GM23248 (cell line): ENCODE measurements around the gene WDFY1. TPM values are rescaled to one million over a fixed set of nuclear protein-coding genes. Genes with fewer than 3 reads are reported as not detected.

Source experiments
- DNase-seq: peaks from one replicate; pipeline ENCODE4 v3.0.0-alpha.2; 2015
- H2AFZ ChIP-seq: fragments of 200-600 bp; sonication (generic); 2 replicates; pipeline ENCODE4 v1.6.1; 2016; ENCODE audit warnings: antibody characterized with exemption
- H3F3A ChIP-seq: fragments of 200-600 bp; sonication (generic); 2 replicates; pipeline ENCODE4 v1.6.1; 2016; ENCODE audit warnings: mild to moderate bottlenecking, antibody characterized with exemption, mixed run types; ENCODE audit not compliant: insufficient read depth
- H3K27ac ChIP-seq: fragments of 200-600 bp; sonication (generic); 2 replicates; pipeline ENCODE4 v1.5.1; 2016; ENCODE audit warnings: mild to moderate bottlenecking
- H3K27me3 ChIP-seq: fragments of 200-600 bp; sonication (generic); replicated peaks from 2 replicates; pipeline ENCODE4 v1.6.1; 2016; ENCODE audit warnings: mild to moderate bottlenecking; ENCODE audit not compliant: insufficient read depth
- H3K36me3 ChIP-seq: fragments of 200-600 bp; sonication (generic); 2 replicates; pipeline ENCODE4 v1.6.1; 2016; ENCODE audit warnings: low read depth, mild to moderate bottlenecking
- H3K4me1 ChIP-seq: fragments of 200-600 bp; sonication (generic); 2 replicates; pipeline ENCODE4 v1.6.1; 2016; ENCODE audit warnings: mild to moderate bottlenecking; ENCODE audit not compliant: insufficient read depth
- H3K4me2 ChIP-seq: fragments of 200-600 bp; sonication (generic); one replicate; pipeline ENCODE4 v1.6.1; 2016; ENCODE audit warnings: mild to moderate bottlenecking; ENCODE audit not compliant: unreplicated experiment
- H3K4me3 ChIP-seq: fragments of 200-600 bp; sonication (generic); 2 replicates; pipeline ENCODE4 v1.5.1; 2016; ENCODE audit warnings: mild to moderate bottlenecking
- H3K79me2 ChIP-seq: fragments of 200-600 bp; sonication (generic); 2 replicates; pipeline ENCODE4 v1.6.1; 2016; ENCODE audit warnings: mild to moderate bottlenecking; ENCODE audit not compliant: insufficient read depth
- H3K9ac ChIP-seq: fragments of 200-600 bp; sonication (generic); 2 replicates; pipeline ENCODE4 v1.6.1; 2016; ENCODE audit warnings: mild to moderate bottlenecking
- H3K9me2 ChIP-seq: fragments of 200-600 bp; sonication (generic); 2 replicates; pipeline ENCODE4 v1.6.1; 2016; ENCODE audit warnings: mixed run types, mild to moderate bottlenecking, moderate library complexity; ENCODE audit not compliant: insufficient read depth
- H3K9me3 ChIP-seq: fragments of 200-600 bp; sonication (generic); one replicate; pipeline ENCODE4 v1.6.1; 2017; ENCODE audit warnings: low read depth
- H4K20me1 ChIP-seq: fragments of 200-600 bp; sonication (generic); 2 replicates; pipeline ENCODE4 v1.6.0; 2016; ENCODE audit not compliant: insufficient read depth
- EZH2 ChIP-seq: fragments of 200-600 bp; sonication (generic); IDR thresholded peaks from 2 replicates; pipeline ENCODE4 v1.6.1; 2018; ENCODE audit warnings: antibody characterized with exemption, mild to moderate bottlenecking; ENCODE audit not compliant: insufficient read depth, poor library complexity, severe bottlenecking
- EZH2phosphoT487 ChIP-seq: fragments of 200-600 bp; sonication (generic); IDR thresholded peaks from 2 replicates; pipeline ENCODE4 v1.6.1; 2018; ENCODE audit warnings: antibody characterized with exemption, moderate library complexity, mild to moderate bottlenecking, low read depth; ENCODE audit not compliant: insufficient read depth
- whole genome bisulfite sequencing, 2 experiments: methylation state at CpG; one replicate each; pipeline ENCODE4 v1.1.6; 2015 to 2017; ENCODE audit warnings: low lambda C conversion rate in 2 of 2, low coverage in 1 of 2; ENCODE audit errors: missing lambda C conversion rate in 2 of 2; 5-methylcytosine and 5-hydroxymethylcytosine counted together
- in situ Hi-C: fragments of 300-500 bp; cut with MboI; formaldehyde crosslinking; loops from 2 replicates; pipeline ENCODE4 v1.15.0; 2020
- polyA plus RNA-seq: library from polyadenylated mRNA; unstranded; fragments of >200 nt; fragmentation: Nextera tagmentation; extraction: Ambion mirVana; gene quantifications from 2 replicates; pipeline ENCODE4 v1.2.1, GENCODE V29; 2016
- total RNA-seq: library from RNA; depleted of rRNA; stranded (reverse); fragments of >200 nt; shearing (Covaris generic); gene quantifications from 2 replicates; pipeline ENCODE4 v1.2.3, GENCODE V29; 2014

Gene WDFY1
- total and polyA plus RNA-seq, 2 experiments from 2014 or later: 65.1 to 81.2 TPM

GRCh38 chr2:223856021-223856420 is 89.1 kb downstream of the WDFY1 start:
- H3K4me2 ChIP-seq: peak overlapping the region; percentile 32
- H3K27ac ChIP-seq: no peak overlapping the region
- no peaks in the 10 kb centered on the region for H3K27me3 ChIP-seq
- no peak overlapping the region for H3K4me3 ChIP-seq
- peaks cover 14% of the 10 kb centered on the region for H3F3A ChIP-seq
- H4K20me1 ChIP-seq: no peaks in the 10 kb centered on the region
- TF ChIP-seq EZH2phosphoT487 (no peak), EZH2 (no peak)
- 46 to 52% methylated on average over 2 of the region's 2 CpGs for WGBS, 2 experiments
- peaks cover 19% of the 10 kb centered on the region for H3K4me1 ChIP-seq
- H2AFZ ChIP-seq: no peak overlapping the region
- no peak overlapping the region for H3K9ac ChIP-seq
- DNase-seq: peak; percentile 14
- in situ Hi-C loops: no loop called here
- no peaks in the 10 kb centered on the region for H3K36me3 ChIP-seq
- no peaks in the 10 kb centered on the region for H3K9me2 ChIP-seq
- no peaks in the 10 kb centered on the region for H3K79me2 ChIP-seq
- no peaks in the 10 kb centered on the region for H3K9me3 ChIP-seq

- in situ Hi-C loops: no loop called here
- DNase-seq: peak; percentile 24
Observed at GRCh38 chr2:223855426-223855825, 89.7 kb downstream of the WDFY1 start.

GRCh38 chr2:223854741-223855140 is 90.4 kb downstream of the WDFY1 start:
- H3K4me3 ChIP-seq: no peak overlapping the region
- TF ChIP-seq EZH2: no peak
- TF ChIP-seq EZH2phosphoT487: no peak
- DNase-seq: no peak
- WGBS, 2 experiments: 92 to 97% methylated on average over 2 of the region's 2 CpGs
- H3K27ac ChIP-seq: no peak overlapping the region
- no peaks in the 10 kb centered on the region for H3K9me3 ChIP-seq
- no peak overlapping the region for H3K9ac ChIP-seq
- H2AFZ ChIP-seq: no peak overlapping the region
- in situ Hi-C loops: no loop called here
- no peaks in the 10 kb centered on the region for H4K20me1 ChIP-seq
- no peaks in the 10 kb centered on the region for H3K36me3 ChIP-seq
- H3K4me2 ChIP-seq: no peak overlapping the region
- H3K9me2 ChIP-seq: no peaks in the 10 kb centered on the region
- no peaks in the 10 kb centered on the region for H3K79me2 ChIP-seq
- H3K4me1 ChIP-seq: peaks cover 13% of the 10 kb centered on the region
- H3K27me3 ChIP-seq: no peaks in the 10 kb centered on the region
- peaks cover 9% of the 10 kb centered on the region for H3F3A ChIP-seq

More at GRCh38 chr2:223855426-223855825, 89.7 kb downstream of the WDFY1 start:
- Histone ChIP-seq H2AFZ (no peak overlapping the region), H3F3A (peaks cover 9% of the 10 kb centered on the region), H3K4me1 (peaks cover 13% of the 10 kb centered on the region), H3K9me2 (no peaks in the 10 kb centered on the region), H3K79me2 (no peaks in the 10 kb centered on the region), H3K27me3 (no peaks in the 10 kb centered on the region), H3K4me2 (no peak overlapping the region), H3K4me3 (no peak overlapping the region), H3K9ac (no peak overlapping the region), H4K20me1 (no peaks in the 10 kb centered on the region), H3K36me3 (no peaks in the 10 kb centered on the region), H3K9me3 (no peaks in the 10 kb centered on the region), H3K27ac (no peak overlapping the region)
- TF ChIP-seq EZH2: no peak
- TF ChIP-seq EZH2phosphoT487: no peak
- WGBS, 2 experiments: 97 to 98% methylated on average over 5 of the region's 5 CpGs

- H3K4me1 ChIP-seq: peaks cover 13% of the 10 kb centered on the region
- peaks cover 9% of the 10 kb centered on the region for H3F3A ChIP-seq
- in situ Hi-C loops: no loop called here
- H3K4me3 ChIP-seq: no peak overlapping the region
- no peaks in the 10 kb centered on the region for H3K9me2 ChIP-seq
- no peak overlapping the region for H3K9ac ChIP-seq
- no peak overlapping the region for H2AFZ ChIP-seq
- no peak overlapping the region for H3K27ac ChIP-seq
- H4K20me1 ChIP-seq: no peaks in the 10 kb centered on the region
- H3K27me3 ChIP-seq: no peaks in the 10 kb centered on the region
- no peaks in the 10 kb centered on the region for H3K79me2 ChIP-seq
- no peaks in the 10 kb centered on the region for H3K36me3 ChIP-seq
- no peaks in the 10 kb centered on the region for H3K9me3 ChIP-seq
- no peak overlapping the region for H3K4me2 ChIP-seq
- WGBS, 2 experiments: 72 to 76% methylated on average over 3 of the region's 3 CpGs
- no peak for DNase-seq
- TF ChIP-seq EZH2: no peak
- no peak for TF ChIP-seq EZH2phosphoT487
Observed at GRCh38 chr2:223853425-223853837, 91.7 kb downstream of the WDFY1 start.

GRCh38 chr2:223852281-223852795 is 92.8 kb downstream of the WDFY1 start:
- Histone ChIP-seq H4K20me1 (no peaks in the 10 kb centered on the region), H2AFZ (no peak overlapping the region), H3K27me3 (no peaks in the 10 kb centered on the region), H3K4me3 (no peak overlapping the region), H3K9ac (no peak overlapping the region), H3K27ac (no peak overlapping the region), H3K4me2 (no peak overlapping the region), H3K9me2 (no peaks in the 10 kb centered on the region), H3F3A (peaks cover 14% of the 10 kb centered on the region), H3K9me3 (no peaks in the 10 kb centered on the region), H3K36me3 (no peaks in the 10 kb centered on the region), H3K79me2 (no peaks in the 10 kb centered on the region), H3K4me1 (peaks cover 13% of the 10 kb centered on the region)
- in situ Hi-C loops: no loop called here
- 98% methylated on average over 3 of the region's 3 CpGs for WGBS, 2 experiments
- TF ChIP-seq EZH2: no peak
- TF ChIP-seq EZH2phosphoT487: no peak
- no peak for DNase-seq
